Measurements from ENCODE around the gene STAT5A. TPM values are rescaled to one million over a fixed set of nuclear protein-coding genes. Genes with fewer than 3 reads are reported as not detected.
A peak's percentile ranks its signal among the peaks of the same experiment; 100 is the strongest.

Gene STAT5A
- total RNA-seq, 1 donor from 2014 or later: 140 TPM

- ChIA-PET POLR2A (interaction anchor here (0.7 to 1.6 kb wide), 2 partner anchors 23 to 44 kb away, joined by 4 to 9 read pairs; no protein-coding TSS in a partner anchor), CTCF (interaction anchor here (1.5 kb wide), 1 partner anchor 61 kb away, joined by 3 read pairs; no protein-coding TSS in a partner anchor)
- no peak overlapping the region for H3K4me3 Mint-ChIP-seq
- H3K27me3 Mint-ChIP-seq: no peaks in the 10 kb centered on the region
- intact Hi-C loops (cut with micrococcal nuclease): no loop called here
- H3K36me3 Mint-ChIP-seq (ENCODE audit: low read depth): peaks cover 78% of the 10 kb centered on the region
- DNase-seq: no peak
- H3K9me3 Mint-ChIP-seq: no peaks in the 10 kb centered on the region
- TF ChIP-seq CTCF (IDR thresholded peaks at IDR 0.05): no peak
- peaks cover 41% of the 10 kb centered on the region for H3K4me1 Mint-ChIP-seq
- H3K27ac Mint-ChIP-seq: peak overlapping the region; percentile 7
- no peak for ATAC-seq (ENCODE audit: low read depth)
These were observed 53.3 kb downstream of the STAT5A start for GRCh38 chr17:42341568-42341967.

GRCh38 chr17:42342242-42343008, 54.1 kb downstream of the STAT5A start:
- peak overlapping the region; percentile 72 for H3K27ac Mint-ChIP-seq
- ChIA-PET POLR2A (interaction anchor here (0.6 to 1.6 kb wide), 6 partner anchors 24 to 50 kb away, joined by 4 to 14 read pairs (median 4); partner anchors contain the start of gene STAT3), CTCF (no interaction called here)
- no peak for TF ChIP-seq CTCF (IDR thresholded peaks at IDR 0.05)
- H3K9me3 Mint-ChIP-seq: no peaks in the 10 kb centered on the region
- no peaks in the 10 kb centered on the region for H3K27me3 Mint-ChIP-seq
- H3K4me1 Mint-ChIP-seq: peaks cover 41% of the 10 kb centered on the region
- no peak overlapping the region for H3K4me3 Mint-ChIP-seq
- peaks cover 80% of the 10 kb centered on the region for H3K36me3 Mint-ChIP-seq (ENCODE audit: low read depth)
- ATAC-seq (ENCODE audit: low read depth) (peak; percentile 42), DNase-seq (no peak)
- intact Hi-C loops (cut with micrococcal nuclease): no loop called here

GRCh38 chr17:42345396-42346073, 57.2 kb downstream of the STAT5A start:
- no peak for TF ChIP-seq CTCF (IDR thresholded peaks at IDR 0.05)
- Mint-ChIP-seq H3K9me3 (no peaks in the 10 kb centered on the region), H3K4me1 (peaks cover 41% of the 10 kb centered on the region), H3K36me3 (ENCODE audit: low read depth) (peaks cover 75% of the 10 kb centered on the region), H3K4me3 (no peak overlapping the region), H3K27ac (no peak overlapping the region), H3K27me3 (no peaks in the 10 kb centered on the region)
- ChIA-PET CTCF (interaction anchor here (1.1 kb wide), 1 partner anchor 23 kb away, joined by 4 read pairs; no protein-coding TSS in a partner anchor), POLR2A (interaction anchor here (0.7 kb wide), 1 partner anchor 13 kb away, joined by 4 read pairs; no protein-coding TSS in a partner anchor)
- no peak for ATAC-seq (ENCODE audit: low read depth)
- no peak for DNase-seq
- intact Hi-C loops (cut with micrococcal nuclease): no loop called here

- DNase-seq (no peak), ATAC-seq (ENCODE audit: low read depth) (no peak)
- no peaks in the 10 kb centered on the region for H3K27me3 Mint-ChIP-seq
- ChIA-PET POLR2A (no interaction called here), CTCF (no interaction called here)
- intact Hi-C loops (cut with micrococcal nuclease): no loop called here
- H3K4me1 Mint-ChIP-seq: peaks cover 32% of the 10 kb centered on the region
- H3K27ac Mint-ChIP-seq: no peak overlapping the region
- no peak for TF ChIP-seq CTCF (IDR thresholded peaks at IDR 0.05)
- H3K36me3 Mint-ChIP-seq (ENCODE audit: low read depth): peaks cover 66% of the 10 kb centered on the region
- H3K9me3 Mint-ChIP-seq: no peaks in the 10 kb centered on the region
- no peak overlapping the region for H3K4me3 Mint-ChIP-seq
These were observed 58.2 kb downstream of the STAT5A start for GRCh38 chr17:42346481-42346880.

- intact Hi-C loops (cut with micrococcal nuclease): no loop called here
- peaks cover 32% of the 10 kb centered on the region for H3K4me1 Mint-ChIP-seq
- ATAC-seq (ENCODE audit: low read depth): no peak
- DNase-seq: no peak
- no peaks in the 10 kb centered on the region for H3K27me3 Mint-ChIP-seq
- H3K4me3 Mint-ChIP-seq: no peak overlapping the region
- H3K36me3 Mint-ChIP-seq (ENCODE audit: low read depth): peaks cover 60% of the 10 kb centered on the region
- no peak overlapping the region for H3K27ac Mint-ChIP-seq
- ChIA-PET CTCF (no interaction called here), POLR2A (no interaction called here)
- no peak for TF ChIP-seq CTCF (IDR thresholded peaks at IDR 0.05)
- H3K9me3 Mint-ChIP-seq: no peaks in the 10 kb centered on the region
These were observed 58.9 kb downstream of the STAT5A start for GRCh38 chr17:42347198-42347597.

Measured in activated B cell treated with CpG ODN at 0.5 μM for 24 hours (primary cell).